H1 (cell line): ENCODE data around the gene TSR1. TPM values are rescaled to one million over a fixed set of nuclear protein-coding genes. Genes with fewer than 3 reads are reported as not detected.

Experiments
- CTCF ChIA-PET: fragments of 300-600 bp; sonication (Branson Sonifier 250); formaldehyde crosslinking; loops from one replicate; lab custom pipeline; 2021; ENCODE audit not compliant: partially characterized antibody; lab: Charles Lee
- POLR2A ChIA-PET: fragments of 300-600 bp; sonication (Branson Sonifier 250); formaldehyde crosslinking; loops from one replicate; lab custom pipeline; 2021; ENCODE audit warnings: inconsistent platforms; ENCODE audit not compliant: partially characterized antibody; lab: Charles Lee
- DNase-seq, 2 experiments: peaks; one replicate each; pipeline versions ENCODE4 v3.0.0 to v3.0.0-alpha.2; 2010 to 2022; ENCODE audit warnings: low spot score in 2 of 2, low read depth in 1 of 2, mixed read lengths in 1 of 2
- FAIRE-seq: peaks from 2 replicates; lab custom pipeline; 2011; peaks lifted over from hg19 to GRCh38; lab: Jason Lieb, UNC
- H2AFZ ChIP-seq: 2 replicates; pipeline ENCODE4 v1.8.1; 2012; ENCODE audit warnings: low read length, inconsistent platforms
- H2AK5ac ChIP-seq: 2 replicates; pipeline ENCODE4 v1.6.1; 2013; ENCODE audit warnings: low read depth, low read length
- H2BK120ac ChIP-seq: replicated peaks from 2 replicates; pipeline ENCODE3; 2013; ENCODE audit warnings: low read depth, low read length, inconsistent platforms
- H2BK12ac ChIP-seq: 2 replicates; pipeline ENCODE4 v1.6.1; 2013; ENCODE audit warnings: low read depth, low read length
- H2BK15ac ChIP-seq: 2 replicates; pipeline ENCODE4 v1.6.1; 2013; ENCODE audit warnings: low read length
- H2BK20ac ChIP-seq: 2 replicates; pipeline ENCODE4 v1.6.1; 2013; ENCODE audit warnings: low read length
- H2BK5ac ChIP-seq: 2 replicates; pipeline ENCODE4 v1.6.1; 2013; ENCODE audit warnings: low read depth, low read length
- H3K14ac ChIP-seq: 2 replicates; pipeline ENCODE4 v1.6.1; 2013; ENCODE audit warnings: inconsistent platforms; ENCODE audit not compliant: insufficient read length
- H3K18ac ChIP-seq: 2 replicates; pipeline ENCODE4 v1.6.1; 2013; ENCODE audit warnings: low read length; ENCODE audit errors: extremely low read depth
- H3K23ac ChIP-seq: 2 replicates; pipeline ENCODE4 v1.6.1; 2013; ENCODE audit warnings: inconsistent platforms; ENCODE audit not compliant: insufficient read length
- H3K23me2 ChIP-seq: 2 replicates; pipeline ENCODE4 v1.6.1; 2013; ENCODE audit warnings: low read depth, low read length
- H3K27ac ChIP-seq: 2 replicates; pipeline ENCODE4 v1.6.1; 2011; ENCODE audit warnings: low read depth, low read length, inconsistent platforms
- H3K27me3 ChIP-seq, 4 experiments: replicated peaks in 1 of 4; 1 replicate in 1 of 4; 2 replicates in 3 of 4; pipeline versions ENCODE4 v1.6.1 to v1.8.1; 2011 to 2013; ENCODE audit warnings: low read length in 3 of 4, mild to moderate bottlenecking in 3 of 4, inconsistent platforms in 2 of 4, mixed read lengths in 2 of 4, moderate library complexity in 1 of 4; ENCODE audit not compliant: control insufficient read depth in 3 of 4, insufficient read depth in 3 of 4; ENCODE audit errors: extremely low read depth in 1 of 4
- H3K36me3 ChIP-seq, 4 experiments: 2 replicates each; pipeline versions ENCODE4 v1.6.1 to v1.8.1; 2011 to 2013; ENCODE audit warnings: mild to moderate bottlenecking in 4 of 4, low read length in 3 of 4, moderate library complexity in 2 of 4, control low read depth in 1 of 4, inconsistent platforms in 1 of 4; ENCODE audit not compliant: insufficient read depth in 4 of 4, control insufficient read depth in 2 of 4
- H3K4ac ChIP-seq: replicated peaks from 2 replicates; pipeline ENCODE3; 2013; ENCODE audit warnings: low read length, low read depth, mixed read lengths, inconsistent platforms; ENCODE audit not compliant: insufficient read length
- H3K4me1 ChIP-seq, 4 experiments: replicated peaks in 1 of 4; 1 replicate in 1 of 4; 2 replicates in 3 of 4; pipeline versions ENCODE4 v1.6.1 to v1.8.1; 2011 to 2013; ENCODE audit warnings: low read length in 3 of 4, inconsistent platforms in 2 of 4, mixed read lengths in 1 of 4; ENCODE audit not compliant: insufficient read depth in 4 of 4, control insufficient read depth in 3 of 4
- H3K4me2 ChIP-seq, 2 experiments: 2 replicates each; pipeline versions ENCODE4 v1.6.1 to v1.8.1; 2011 to 2013; ENCODE audit warnings: low read depth in 2 of 2, low read length in 2 of 2, control low read depth in 1 of 2, inconsistent platforms in 1 of 2, mild to moderate bottlenecking in 1 of 2; ENCODE audit not compliant: insufficient read depth in 1 of 2
- H3K4me3 ChIP-seq, 4 experiments: fragments of 200-600, 300-600 bp in 1 of 4; sonication (generic), shearing (Covaris generic), sonication (Bioruptor Twin) in 1 of 4; 2 replicates each; pipeline versions ENCODE4 v1.5.1 to v1.8.1; 2011 to 2016; ENCODE audit warnings: low read length in 4 of 4, low read depth in 3 of 4, control low read depth in 2 of 4, inconsistent platforms in 2 of 4, mild to moderate bottlenecking in 2 of 4, mixed read lengths in 1 of 4, moderate library complexity in 1 of 4; ENCODE audit not compliant: insufficient read depth in 2 of 4; ENCODE audit errors: extremely low read depth in 1 of 4
- H3K56ac ChIP-seq: replicated peaks from 2 replicates; pipeline ENCODE3; 2013; ENCODE audit warnings: low read depth, mild to moderate bottlenecking, mixed read lengths, low read length, inconsistent platforms; ENCODE audit not compliant: insufficient read length
- H3K79me1 ChIP-seq: 2 replicates; pipeline ENCODE4 v1.6.1; 2013; ENCODE audit warnings: low read depth, low read length, control low read depth
- H3K79me2 ChIP-seq, 2 experiments: 2 replicates each; pipeline versions ENCODE4 v1.6.1 to v1.8.1; 2012 to 2013; ENCODE audit warnings: low read length in 2 of 2, mild to moderate bottlenecking in 2 of 2, inconsistent platforms in 1 of 2; ENCODE audit not compliant: insufficient read depth in 2 of 2, control insufficient read depth in 1 of 2
- H3K9ac ChIP-seq, 4 experiments: replicated peaks in 1 of 4; 1 replicate in 1 of 4; 2 replicates in 3 of 4; pipeline versions ENCODE4 v1.6.1 to v1.8.1; 2011 to 2013; ENCODE audit warnings: low read depth in 3 of 4, low read length in 3 of 4, control low read depth in 2 of 4, mild to moderate bottlenecking in 2 of 4, moderate library complexity in 2 of 4, inconsistent platforms in 1 of 4; ENCODE audit errors: extremely low read depth in 1 of 4
- H3K9me3 ChIP-seq, 2 experiments: 2 replicates each; pipeline versions ENCODE4 v1.6.1 to v1.8.1; 2012 to 2013; ENCODE audit warnings: mild to moderate bottlenecking in 2 of 2, moderate library complexity in 2 of 2, control low read depth in 1 of 2, inconsistent platforms in 1 of 2, low read depth in 1 of 2, low read length in 1 of 2, mixed read lengths in 1 of 2; ENCODE audit not compliant: insufficient read depth in 2 of 2
- H4K20me1 ChIP-seq, 2 experiments: replicated peaks in 1 of 2; 2 replicates each; pipeline versions ENCODE3 to v1.8.1; 2011 to 2013; ENCODE audit warnings: inconsistent platforms in 2 of 2, low read length in 2 of 2, mild to moderate bottlenecking in 1 of 2; ENCODE audit not compliant: insufficient read depth in 2 of 2, control insufficient read depth in 1 of 2
- H4K5ac ChIP-seq: 2 replicates; pipeline ENCODE4 v1.6.1; 2013; ENCODE audit warnings: low read length, low read depth, mixed read lengths, inconsistent platforms; ENCODE audit not compliant: insufficient read length
- H4K8ac ChIP-seq: 2 replicates; pipeline ENCODE4 v1.8.0; 2013; ENCODE audit warnings: mild to moderate bottlenecking, moderate library complexity, low read length, inconsistent platforms; ENCODE audit not compliant: insufficient read depth; ENCODE audit errors: extremely low read depth
- H4K91ac ChIP-seq: replicated peaks from 2 replicates; pipeline ENCODE3; 2013; ENCODE audit warnings: low read length, mixed read lengths, inconsistent platforms; ENCODE audit not compliant: insufficient read length
- BRCA1 ChIP-seq: IDR thresholded peaks from 2 replicates; pipeline ENCODE4 v1.6.1; 2012; ENCODE audit warnings: low read depth, low read length, improper control_type of control experiment
- CREB1 ChIP-seq: IDR thresholded peaks from 2 replicates; pipeline ENCODE4 v1.6.1; 2012; ENCODE audit warnings: inconsistent platforms
- JUND ChIP-seq: IDR thresholded peaks from 2 replicates; pipeline ENCODE4 v1.6.1; 2011; ENCODE audit warnings: mild to moderate bottlenecking, improper control_type of control experiment, low read length
- SAP30 ChIP-seq: fragments of 300-600 bp; sonication (generic); IDR thresholded peaks from 2 replicates; pipeline ENCODE4 v1.7.1; 2012; ENCODE audit warnings: low read length, moderate library complexity, mild to moderate bottlenecking, inconsistent platforms; ENCODE audit not compliant: insufficient read depth, insufficient replicate concordance
- WGBS, 2 experiments: shearing (Covaris generic) in 1 of 2; methylation state at CpG; one replicate each; pipeline versions ENCODE4 v1.1.6 to v1.1.7; 2013 to 2015; ENCODE audit warnings: low lambda C conversion rate in 2 of 2, mixed read lengths in 2 of 2, inconsistent platforms in 1 of 2, low coverage in 1 of 2, missing lambda C conversion rate in 1 of 2; ENCODE audit not compliant: insufficient replicate concordance in 2 of 2, insufficient coverage in 1 of 2, insufficient read length in 1 of 2; ENCODE audit errors: extremely low coverage in 1 of 2, missing lambda C conversion rate in 1 of 2; 5-methylcytosine and 5-hydroxymethylcytosine counted together
- polyA plus RNA-seq, 7 experiments: library from polyadenylated mRNA; depleted of rRNA in 3 of 7; stranded (reverse) in 5 of 7; unstranded in 2 of 7; fragments of >200 nt in 5 of 7; fragments of 200-250 nt in 2 of 7; gene quantifications; 1 replicate in 5 of 7; 2 replicates in 1 of 7; 4 replicates in 1 of 7; pipeline versions ENCODE4 v1.2.1 to v1.2.3, GENCODE V29; 2011 to 2013; ENCODE audit warnings: missing spikeins in 2 of 7, mixed read lengths in 2 of 7
- total RNA-seq: library from RNA; stranded (reverse); fragmentation: NEBNext Ultra II Directional; extraction: Animal tissue kit (Norgen Biotek cat#: 25700); gene quantifications from 2 replicates; pipeline ENCODE4 v1.2.1, GENCODE V29; 2021

Gene TSR1
- total and polyA plus RNA-seq, 2 of the 8 experiments (the other 6 are each of a cell fraction or from before 2014, with no cell fraction given) = 14.5 to 69.7 TPM

DNA sequence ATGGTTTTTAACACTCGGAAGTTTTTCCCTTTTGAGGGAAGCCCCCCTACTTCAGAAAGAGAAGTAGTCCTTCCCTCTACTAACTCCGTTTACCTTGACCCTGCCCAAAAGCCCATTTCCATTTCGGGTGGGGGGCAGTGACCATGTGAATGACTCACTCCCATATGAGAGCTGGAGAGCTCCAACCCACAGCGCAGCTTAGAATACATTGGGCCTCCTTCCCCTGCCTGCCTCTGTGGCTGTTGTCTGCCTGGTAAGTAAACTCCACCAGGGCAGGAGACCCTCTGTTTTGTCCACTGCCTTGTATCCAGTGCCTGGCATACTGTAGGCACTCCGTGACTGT lies 2.0 kb upstream of the TSR1 start:
- peak overlapping the region; percentile 65 to 96 (median 82) for H3K4me3 ChIP-seq
- peak overlapping the region; percentile 81; the same call in 1 of the 2 replicates for H2BK15ac ChIP-seq
- peaks cover 3 to 30% (median 13%) of the 10 kb centered on the region in 4 experiments; a peak in 6 of 7 replicates for H3K4me1 ChIP-seq
- H4K5ac ChIP-seq = peak overlapping the region; percentile 15
- FAIRE-seq (peak; percentile 32), DNase-seq (peak in 1 of 2 experiments; percentile 53)
- H2BK20ac ChIP-seq = no peak overlapping the region
- H3K36me3 ChIP-seq = peaks cover 18 to 26% (median 21%) of the 10 kb centered on the region in 4 experiments
- H2AK5ac ChIP-seq = no peak overlapping the region
- peak overlapping the region; percentile 94 for H3K18ac ChIP-seq
- H3K4ac ChIP-seq = no peak overlapping the region
- no peak overlapping the region for H4K91ac ChIP-seq
- no peak overlapping the region for H3K27ac ChIP-seq
- H3K79me2 ChIP-seq = peaks cover 0 to 35% of the 10 kb centered on the region in 2 experiments; a peak in 2 of 4 replicates
- H3K23ac ChIP-seq = no peak overlapping the region
- TF ChIP-seq JUND = peak; percentile 77
- no peak for TF ChIP-seq BRCA1
- peak; percentile 34 for TF ChIP-seq SAP30
- no peak for TF ChIP-seq CREB1
- peaks cover 20% of the 10 kb centered on the region for H3K23me2 ChIP-seq
- no peak overlapping the region for H2AFZ ChIP-seq
- H4K8ac ChIP-seq = no peak overlapping the region; the same call in 1 of the 2 replicates
- WGBS, 2 experiments = 25% methylated on average over 5 of the region's 5 CpGs; no CpG with 5 or more reads in 1 of the 2 experiments
- peak overlapping the region in 1 of 4 experiments; percentile 14; a peak in 2 of 7 replicates for H3K9ac ChIP-seq
- H2BK120ac ChIP-seq = no peak overlapping the region
- H3K14ac ChIP-seq = no peak overlapping the region
- H3K4me2 ChIP-seq = peak overlapping the region; percentile 85 to 99
- H3K9me3 ChIP-seq = no peaks in the 10 kb centered on the region
- ChIA-PET CTCF (interaction anchor here (1.3 to 8.2 kb wide), 6 partner anchors 9 to 285 kb away, joined by 3 to 69 read pairs (median 14); no protein-coding TSS in a partner anchor), POLR2A (interaction anchor here (0.8 to 10.7 kb wide), 10 partner anchors 9 to 63 kb away, joined by 3 to 148 read pairs (median 4); partner anchors contain the start of genes MNT, SMG6 and SRR)
- peaks cover 7% of the 10 kb centered on the region for H3K79me1 ChIP-seq
- no peaks in the 10 kb centered on the region for H4K20me1 ChIP-seq
- no peak overlapping the region for H3K56ac ChIP-seq
- H2BK5ac ChIP-seq = 0 out of 2 replicates have a peak overlapping the region, but pooled peaks have one; percentile 66
- 0 out of 2 replicates have a peak overlapping the region, but pooled peaks have one; percentile 60 for H2BK12ac ChIP-seq
- H3K27me3 ChIP-seq = no peaks in the 10 kb centered on the region
